Endothelial cell (in vitro differentiated cells): ENCODE measurements around the gene KRTAP26-1. TPM values are rescaled to one million over a fixed set of nuclear protein-coding genes. Genes with fewer than 3 reads are reported as not detected.

Experiments used
- DNase-seq: peaks from one replicate; pipeline ENCODE4 v3.0.0; 2021; ENCODE audit warnings: low spot score
- H3K27ac Mint-ChIP-seq: one replicate; pipeline ENCODE4 v1.8.0; 2021; ENCODE audit warnings: mixed read lengths, inconsistent platforms; ENCODE audit not compliant: unreplicated experiment
- H3K27me3 Mint-ChIP-seq: one replicate; pipeline ENCODE4 v1.8.0; 2021; ENCODE audit warnings: mild to moderate bottlenecking, moderate library complexity, mixed read lengths, inconsistent platforms; ENCODE audit not compliant: unreplicated experiment
- H3K36me3 Mint-ChIP-seq: one replicate; pipeline ENCODE4 v1.8.0; 2021; ENCODE audit warnings: mild to moderate bottlenecking, low read depth, mixed read lengths, inconsistent platforms; ENCODE audit not compliant: unreplicated experiment
- H3K4me1 Mint-ChIP-seq: one replicate; pipeline ENCODE4 v1.8.0; 2021; ENCODE audit warnings: mild to moderate bottlenecking, mixed read lengths, inconsistent platforms; ENCODE audit not compliant: unreplicated experiment
- H3K4me3 Mint-ChIP-seq: one replicate; pipeline ENCODE4 v1.8.0; 2021; ENCODE audit warnings: mild to moderate bottlenecking, mixed read lengths, inconsistent platforms; ENCODE audit not compliant: unreplicated experiment
- H3K9me3 Mint-ChIP-seq: one replicate; pipeline ENCODE4 v1.8.0; 2021; ENCODE audit warnings: mixed read lengths, inconsistent platforms; ENCODE audit not compliant: unreplicated experiment
- CTCF ChIP-seq: fragments of 200-600 bp; sonication (generic); IDR thresholded peaks from one replicate; pipeline ENCODE4 v1.5.0; 2021; ENCODE audit warnings: antibody characterized with exemption; ENCODE audit not compliant: unreplicated experiment
- total RNA-seq: library from RNA; stranded (reverse); fragmentation: NEBNext Ultra II Directional; extraction: Animal tissue kit (Norgen Biotek cat#: 25700); gene quantifications from one replicate; pipeline ENCODE4 v1.2.1, GENCODE V29; 2021; ENCODE audit not compliant: unreplicated experiment

The KRTAP26-1 gene
- total RNA-seq, 1 donor from 2014 or later, result not detected

- Mint-ChIP-seq H3K27me3 (no peaks in the 10 kb centered on the region), H3K27ac (no peak overlapping the region), H3K4me1 (no peaks in the 10 kb centered on the region), H3K4me3 (no peak overlapping the region), H3K36me3 (no peaks in the 10 kb centered on the region), H3K9me3 (no peaks in the 10 kb centered on the region)
- DNase-seq, result no peak
- no peak for TF ChIP-seq CTCF
These were observed 6.3 kb upstream of the KRTAP26-1 start for GRCh38 chr21:30326390-30326789.

- H3K36me3 Mint-ChIP-seq, result no peaks in the 10 kb centered on the region
- H3K9me3 Mint-ChIP-seq, result no peaks in the 10 kb centered on the region
- peaks cover 7% of the 10 kb centered on the region for H3K4me1 Mint-ChIP-seq
- H3K4me3 Mint-ChIP-seq, result no peak overlapping the region
- TF ChIP-seq CTCF, result no peak
- H3K27ac Mint-ChIP-seq, result no peak overlapping the region
- H3K27me3 Mint-ChIP-seq, result no peaks in the 10 kb centered on the region
- no peak for DNase-seq
These were observed 4.4 kb downstream of the KRTAP26-1 start for GRCh38 chr21:30315701-30316100.

DNA sequence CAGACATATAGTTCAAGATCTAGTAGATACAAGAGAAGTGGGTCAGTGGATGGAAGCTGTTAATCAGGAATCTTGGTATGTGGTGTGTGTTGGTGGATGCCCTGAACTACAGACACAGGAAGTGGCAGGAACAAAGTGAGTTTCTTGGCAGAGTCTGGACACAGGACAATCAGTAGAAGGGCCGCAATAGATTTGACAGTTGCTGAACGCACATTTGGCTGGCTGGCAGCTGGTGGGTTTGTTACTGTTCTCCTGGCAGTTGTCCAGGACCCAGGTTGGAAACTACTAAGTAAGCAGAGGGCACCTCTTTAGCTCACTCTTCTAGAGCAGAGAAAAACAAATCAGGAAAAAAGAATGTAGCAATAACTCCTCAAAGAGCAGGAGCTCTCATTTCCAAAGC lies 13.2 kb downstream of the KRTAP26-1 start:
- H3K27ac Mint-ChIP-seq, result no peak overlapping the region

DNA sequence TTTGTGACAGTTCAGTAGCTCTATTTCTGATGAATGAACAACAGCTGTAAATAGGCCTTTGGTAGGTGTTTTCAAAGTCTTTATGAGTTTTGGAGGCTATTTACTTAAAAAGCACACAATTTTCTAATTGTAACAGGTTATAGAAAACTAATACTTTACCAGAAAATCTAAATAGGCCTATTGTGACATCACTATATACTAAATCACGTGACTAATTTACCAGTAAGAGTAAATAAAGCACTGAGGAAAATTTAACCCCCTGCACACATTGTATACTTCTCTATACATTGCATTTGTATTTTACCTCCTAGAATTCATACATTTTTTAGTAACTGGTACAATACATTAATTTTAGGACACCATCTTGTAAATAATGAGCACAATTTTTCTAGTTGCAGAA lies 15.0 kb downstream of the KRTAP26-1 start:
- no peak for TF ChIP-seq CTCF
- H3K27ac Mint-ChIP-seq, result no peak overlapping the region
- no peak for DNase-seq

More for the DNA sequence above, 13.2 kb downstream of the KRTAP26-1 start:
- peaks cover 3% of the 10 kb centered on the region for H3K27me3 Mint-ChIP-seq
- H3K9me3 Mint-ChIP-seq, result no peaks in the 10 kb centered on the region
- peaks cover 4% of the 10 kb centered on the region for H3K4me1 Mint-ChIP-seq
- no peak for DNase-seq
- no peaks in the 10 kb centered on the region for H3K36me3 Mint-ChIP-seq
- TF ChIP-seq CTCF, result no peak
- no peak overlapping the region for H3K4me3 Mint-ChIP-seq

GRCh38 chr21:30289215-30289614 lies 30.9 kb downstream of the KRTAP26-1 start, which contains the start of gene KRTAP25-1:
Gene KRTAP25-1 (minus strand): TSS chr21:30289514. CDS start chr21:30289490, 24 bp downstream.
- no peak for DNase-seq
- no peak for TF ChIP-seq CTCF
- H3K4me3 Mint-ChIP-seq, result no peak within 1 kb of the TSS
- no peak within 1 kb of the TSS for H3K27ac Mint-ChIP-seq
- no peaks in the 10 kb centered on the region for H3K27me3 Mint-ChIP-seq
- H3K4me1 Mint-ChIP-seq, result peaks cover 5% of the 10 kb centered on the region
- no peaks in the 10 kb centered on the region for H3K36me3 Mint-ChIP-seq
- H3K9me3 Mint-ChIP-seq, result no peaks in the 10 kb centered on the region

More for the DNA sequence above, 15.0 kb downstream of the KRTAP26-1 start:
- Mint-ChIP-seq H3K36me3 (no peaks in the 10 kb centered on the region), H3K27me3 (peaks cover 3% of the 10 kb centered on the region), H3K4me3 (no peak overlapping the region), H3K9me3 (no peaks in the 10 kb centered on the region), H3K4me1 (peaks cover 4% of the 10 kb centered on the region)
